CD14-positive monocyte (primary cell): Measurements from ENCODE around the gene CELF4. TPM values are rescaled to one million over a fixed set of nuclear protein-coding genes. Genes with fewer than 3 reads are reported as not detected.
A peak's percentile ranks its signal among the peaks of the same experiment; 100 is the strongest.

Experiments
- DNase-seq, 3 donors: peaks; one replicate each; pipeline ENCODE4 v3.0.0-alpha.2; 2011 to 2022
- H2AFZ ChIP-seq: 2 replicates; pipeline ENCODE4 v1.6.0; 2012; ENCODE audit warnings: mild to moderate bottlenecking, low read depth, low read length, inconsistent platforms; ENCODE audit not compliant: insufficient read depth, poor library complexity, severe bottlenecking
- H3K27ac ChIP-seq, 2 donors: 1 replicate in 1 of 2; 2 replicates in 1 of 2; pipeline ENCODE4 v1.5.1; 2012 to 2013; ENCODE audit warnings: low read length in 2 of 2, control low read depth in 1 of 2, inconsistent platforms in 1 of 2, low read depth in 1 of 2, mild to moderate bottlenecking in 1 of 2
- H3K27me3 ChIP-seq, 2 donors: one replicate each; pipeline versions ENCODE4 v1.6.0 to v1.6.1; 2011 to 2013; ENCODE audit warnings: low read length in 2 of 2; ENCODE audit not compliant: control insufficient read depth in 2 of 2, insufficient read depth in 2 of 2
- H3K36me3 ChIP-seq, 2 donors: replicated peaks in 1 of 2; 1 replicate in 1 of 2; 2 replicates in 1 of 2; pipeline versions ENCODE4 v1.5.1 to v1.6.1; 2012 to 2013; ENCODE audit warnings: low read length in 2 of 2, control low read depth in 1 of 2, inconsistent platforms in 1 of 2, mild to moderate bottlenecking in 1 of 2; ENCODE audit not compliant: insufficient read depth in 2 of 2, control insufficient read depth in 1 of 2
- H3K4me1 ChIP-seq, 2 donors: 1 replicate in 1 of 2; 2 replicates in 1 of 2; pipeline versions ENCODE4 v1.5.1 to v1.6.1; 2012 to 2013; ENCODE audit warnings: low read length in 2 of 2, control low read depth in 1 of 2, inconsistent platforms in 1 of 2, mild to moderate bottlenecking in 1 of 2, moderate library complexity in 1 of 2; ENCODE audit not compliant: insufficient read depth in 2 of 2, control insufficient read depth in 1 of 2
- H3K4me2 ChIP-seq: replicated peaks from 2 replicates; pipeline ENCODE3; 2012; ENCODE audit warnings: low read length, moderate library complexity, mild to moderate bottlenecking; ENCODE audit not compliant: poor library complexity, severe bottlenecking; ENCODE audit errors: extremely low read depth
- H3K4me3 ChIP-seq, 3 experiments: fragments of 200-600 bp in 1 of 3; sonication (generic) in 1 of 3; replicated peaks in 1 of 3; 1 replicate in 2 of 3; 2 replicates in 1 of 3; pipeline ENCODE4 v1.5.1; 2011 to 2013; ENCODE audit warnings: low read length in 3 of 3, mild to moderate bottlenecking in 3 of 3, control low read depth in 2 of 3, low read depth in 2 of 3, inconsistent platforms in 1 of 3, moderate library complexity in 1 of 3
- H3K79me2 ChIP-seq: 2 replicates; pipeline ENCODE4 v1.6.0; 2012; ENCODE audit warnings: mild to moderate bottlenecking, control low read depth, inconsistent platforms, low read length, moderate library complexity; ENCODE audit not compliant: insufficient read depth
- H3K9ac ChIP-seq: 2 replicates; pipeline ENCODE4 v1.6.0; 2017; ENCODE audit warnings: low read length, mild to moderate bottlenecking; ENCODE audit not compliant: insufficient read depth, poor library complexity, severe bottlenecking
- H3K9me3 ChIP-seq, 2 donors: replicated peaks in 1 of 2; 1 replicate in 1 of 2; 2 replicates in 1 of 2; pipeline versions ENCODE4 v1.5.1 to v1.6.1; 2012 to 2013; ENCODE audit warnings: low read length in 2 of 2, control low read depth in 1 of 2; ENCODE audit not compliant: control insufficient read depth in 1 of 2, insufficient read depth in 1 of 2
- H4K20me1 ChIP-seq: 2 replicates; pipeline ENCODE4 v1.6.0; 2012; ENCODE audit warnings: mild to moderate bottlenecking, low read length, control low read depth, moderate library complexity; ENCODE audit not compliant: insufficient read depth
- H3K27ac Mint-ChIP-seq, 7 donors: one replicate each; pipeline ENCODE4 v1.8.0; 2020; ENCODE audit warnings: mild to moderate bottlenecking in 7 of 7, mixed read lengths in 7 of 7, moderate library complexity in 6 of 7, inconsistent platforms in 2 of 7
- H3K27me3 Mint-ChIP-seq, 3 donors: one replicate each; pipeline ENCODE4 v1.8.0; 2021 to 2022; ENCODE audit warnings: low read depth in 3 of 3, mild to moderate bottlenecking in 3 of 3, mixed read lengths in 3 of 3, moderate library complexity in 3 of 3, inconsistent platforms in 1 of 3
- H3K36me3 Mint-ChIP-seq, 2 donors: one replicate each; pipeline ENCODE4 v1.8.0; 2020; ENCODE audit warnings: mixed read lengths in 2 of 2, inconsistent platforms in 1 of 2, mild to moderate bottlenecking in 1 of 2
- H3K4me1 Mint-ChIP-seq: one replicate; pipeline ENCODE4 v1.8.0; 2020; ENCODE audit warnings: mild to moderate bottlenecking, mixed read lengths
- H3K4me3 Mint-ChIP-seq, 2 donors: one replicate each; pipeline ENCODE4 v1.8.0; 2020; ENCODE audit warnings: mild to moderate bottlenecking in 2 of 2, mixed read lengths in 2 of 2, moderate library complexity in 1 of 2
- H3K9me3 Mint-ChIP-seq, 7 donors: one replicate each; pipeline ENCODE4 v1.8.0; 2020 to 2022; ENCODE audit warnings: mixed read lengths in 7 of 7, mild to moderate bottlenecking in 6 of 7, moderate library complexity in 6 of 7, inconsistent platforms in 2 of 7
- CTCF ChIP-seq: fragments of 200-600 bp; IDR thresholded peaks from one replicate; pipeline ENCODE4 v1.8.0; 2022; ENCODE audit warnings: antibody characterized with exemption, mild to moderate bottlenecking
- WGBS: methylation state at CpG from one replicate; pipeline ENCODE4 v1.1.5; 2013; ENCODE audit warnings: missing lambda C conversion rate; ENCODE audit not compliant: insufficient coverage; 5-methylcytosine and 5-hydroxymethylcytosine counted together
- intact Hi-C, 2 donors: fragments of 100-400 bp; cut with micrococcal nuclease; formaldehyde crosslinking; loops; one replicate each; pipeline versions ENCODE4 v1.15.0 to v1.15.1; 2023
- polyA plus RNA-seq, 3 donors: library from polyadenylated mRNA; depleted of rRNA in 1 of 3; unstranded in 2 of 3; stranded (reverse) in 1 of 3; fragments of 300-500 nt in 2 of 3; fragments of >200 nt in 1 of 3; fragmentation: Illumina TruSeq in 2 of 3; gene quantifications; 1 replicate in 2 of 3; 2 replicates in 1 of 3; pipeline ENCODE4 v1.2.3, GENCODE V29; 2012 to 2021

CELF4 gene
- polyA plus RNA-seq, 3 donors = not detected

DNA sequence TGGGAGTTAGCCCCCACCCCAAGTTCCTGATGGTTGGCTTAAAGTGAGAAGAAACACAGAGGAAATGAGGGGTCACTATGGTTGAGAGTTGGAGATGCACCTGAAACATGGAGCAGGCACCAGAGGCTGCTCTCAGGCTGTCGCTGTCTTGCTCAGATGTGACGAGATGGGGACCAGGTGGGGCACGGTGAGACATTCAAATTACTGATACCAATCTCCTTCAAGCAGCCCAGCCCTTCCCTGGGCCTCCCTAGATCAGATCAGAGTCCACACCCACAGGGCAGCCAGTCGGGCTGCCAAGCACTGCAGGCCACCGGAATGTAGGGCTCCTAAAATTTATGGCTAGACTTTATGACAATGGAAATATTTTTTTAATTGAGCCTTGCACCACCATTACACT is 176.6 kb downstream of the CELF4 start:
- Mint-ChIP-seq H3K9me3 (peaks cover 2 to 12% (median 5%) of the 10 kb centered on the region in 7 donors), H3K27me3 (peaks cover 27 to 34% (median 30%) of the 10 kb centered on the region in 3 donors), H3K4me1 (no peaks in the 10 kb centered on the region), H3K27ac (peak overlapping the region in 1 of 7 donors; percentile 31), H3K36me3 (no peaks in the 10 kb centered on the region), H3K4me3 (no peak overlapping the region)
- H3K9me3 ChIP-seq = peaks cover 4 to 6% of the 10 kb centered on the region in 2 donors
- DNase-seq = no peak
- peaks cover 5 to 16% of the 10 kb centered on the region in 2 donors for H3K27me3 ChIP-seq
- TF ChIP-seq CTCF = no peak
- H3K27ac ChIP-seq = no peak overlapping the region
- no peak overlapping the region for H3K4me3 ChIP-seq
- H3K79me2 ChIP-seq = no peaks in the 10 kb centered on the region
- no peaks in the 10 kb centered on the region for H3K36me3 ChIP-seq
- no peaks in the 10 kb centered on the region for H4K20me1 ChIP-seq
- H2AFZ ChIP-seq = no peak overlapping the region
- intact Hi-C loops = no loop called here
- 81% methylated on average over 3 of the region's 5 CpGs for WGBS
- H3K4me2 ChIP-seq = no peak overlapping the region
- H3K9ac ChIP-seq = no peak overlapping the region
- peaks cover 0 to 3% of the 10 kb centered on the region in 2 donors for H3K4me1 ChIP-seq

GRCh38 chr18:37388413-37388812 is 177.2 kb downstream of the CELF4 start:
- no peak overlapping the region for H3K4me3 Mint-ChIP-seq
- peaks cover 2 to 10% of the 10 kb centered on the region in 2 donors for H3K27me3 ChIP-seq
- no peak overlapping the region for H3K27ac Mint-ChIP-seq

More at GRCh38 chr18:37388413-37388812, 177.2 kb downstream of the CELF4 start:
- Mint-ChIP-seq H3K9me3 (peaks cover 2 to 10% (median 5%) of the 10 kb centered on the region in 7 donors), H3K36me3 (no peaks in the 10 kb centered on the region), H3K4me1 (no peaks in the 10 kb centered on the region), H3K27me3 (peaks cover 25 to 32% (median 26%) of the 10 kb centered on the region in 3 donors)
- Histone ChIP-seq H3K4me2 (no peak overlapping the region), H3K4me1 (no peaks in the 10 kb centered on the region), H3K4me3 (no peak overlapping the region), H3K9me3 (peaks cover 4 to 6% of the 10 kb centered on the region in 2 donors), H4K20me1 (no peaks in the 10 kb centered on the region), H3K9ac (no peak overlapping the region), H3K36me3 (no peaks in the 10 kb centered on the region), H3K79me2 (no peaks in the 10 kb centered on the region), H2AFZ (no peak overlapping the region), H3K27ac (no peak overlapping the region)
- 82% methylated on average over 3 of the region's 5 CpGs for WGBS
- TF ChIP-seq CTCF = no peak
- intact Hi-C loops = no loop called here
- DNase-seq = no peak
